Ishikawa (cell line): ENCODE measurements around the gene CNNM1.

ENCODE experiments used
- CEBPB ChIP-seq: IDR thresholded peaks from 2 replicates; pipeline ENCODE4 v1.6.1; 2012
- CREB1 ChIP-seq: IDR thresholded peaks from 2 replicates; pipeline ENCODE4 v1.6.1; 2012; ENCODE audit warnings: low read depth
- EGR1 ChIP-seq: IDR thresholded peaks from 2 replicates; pipeline ENCODE4 v1.6.1; 2012
- EP300 ChIP-seq: IDR thresholded peaks from 2 replicates; pipeline ENCODE4 v1.6.1; 2012; ENCODE audit warnings: borderline replicate concordance
- FOXM1 ChIP-seq: IDR thresholded peaks from 2 replicates; pipeline ENCODE4 v1.6.1; 2012; ENCODE audit warnings: low read depth, borderline replicate concordance
- NFIC ChIP-seq: IDR thresholded peaks from 2 replicates; pipeline ENCODE4 v1.6.1; 2012
- TAF1 ChIP-seq: IDR thresholded peaks from 2 replicates; pipeline ENCODE4 v1.6.1; 2012; ENCODE audit warnings: low read depth, mild to moderate bottlenecking
- TCF12 ChIP-seq: IDR thresholded peaks from 2 replicates; pipeline ENCODE4 v1.6.1; 2012; ENCODE audit warnings: low read depth
- TEAD4 ChIP-seq: IDR thresholded peaks from 2 replicates; pipeline ENCODE4 v1.6.1; 2012
- YY1 ChIP-seq: IDR thresholded peaks from 2 replicates; pipeline ENCODE4 v1.6.1; 2012; ENCODE audit warnings: low read depth
- ZBTB7A ChIP-seq: IDR thresholded peaks from 2 replicates; pipeline ENCODE4 v1.6.1; 2012; ENCODE audit warnings: low read depth
- TF ChIP-seq, protein P1 (sequence below): IDR thresholded peaks from 2 replicates; pipeline ENCODE4 v1.6.1; 2012; ENCODE audit warnings: low read depth, mild to moderate bottlenecking
- TF ChIP-seq, protein P2 (sequence below): IDR thresholded peaks from 2 replicates; pipeline ENCODE4 v1.6.1; 2012
- TF ChIP-seq, protein P3 (sequence below): IDR thresholded peaks from 2 replicates; pipeline ENCODE4 v1.6.1; 2012

DNA sequence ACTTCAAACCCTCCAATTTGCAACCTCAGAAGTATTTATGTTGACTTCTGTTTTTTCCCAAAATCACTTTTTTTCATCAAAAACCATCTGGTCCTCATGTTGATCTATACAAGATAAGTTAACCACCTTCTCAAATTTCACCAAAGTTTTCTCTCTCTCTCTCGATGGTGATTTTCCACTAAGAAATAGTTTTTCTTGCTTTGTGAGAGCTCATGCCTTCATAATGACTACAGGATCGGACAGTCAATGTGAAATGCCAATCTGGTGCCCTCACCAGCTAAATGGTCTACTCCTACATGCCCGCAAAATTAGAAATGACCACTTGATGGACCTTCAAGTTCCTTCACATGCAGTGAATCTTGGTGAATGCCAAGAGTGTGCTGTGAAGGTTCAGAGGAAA, 40.4 kb downstream of the CNNM1 start:
- TF ChIP-seq EGR1 (no peak), NFIC (no peak), EP300 (no peak), TAF1 (no peak), YY1 (no peak), TEAD4 (no peak), CEBPB (no peak), TCF12 (no peak), FOXM1 (no peak), CREB1 (no peak), ZBTB7A (no peak)
- TF ChIP-seq, protein P1, sequence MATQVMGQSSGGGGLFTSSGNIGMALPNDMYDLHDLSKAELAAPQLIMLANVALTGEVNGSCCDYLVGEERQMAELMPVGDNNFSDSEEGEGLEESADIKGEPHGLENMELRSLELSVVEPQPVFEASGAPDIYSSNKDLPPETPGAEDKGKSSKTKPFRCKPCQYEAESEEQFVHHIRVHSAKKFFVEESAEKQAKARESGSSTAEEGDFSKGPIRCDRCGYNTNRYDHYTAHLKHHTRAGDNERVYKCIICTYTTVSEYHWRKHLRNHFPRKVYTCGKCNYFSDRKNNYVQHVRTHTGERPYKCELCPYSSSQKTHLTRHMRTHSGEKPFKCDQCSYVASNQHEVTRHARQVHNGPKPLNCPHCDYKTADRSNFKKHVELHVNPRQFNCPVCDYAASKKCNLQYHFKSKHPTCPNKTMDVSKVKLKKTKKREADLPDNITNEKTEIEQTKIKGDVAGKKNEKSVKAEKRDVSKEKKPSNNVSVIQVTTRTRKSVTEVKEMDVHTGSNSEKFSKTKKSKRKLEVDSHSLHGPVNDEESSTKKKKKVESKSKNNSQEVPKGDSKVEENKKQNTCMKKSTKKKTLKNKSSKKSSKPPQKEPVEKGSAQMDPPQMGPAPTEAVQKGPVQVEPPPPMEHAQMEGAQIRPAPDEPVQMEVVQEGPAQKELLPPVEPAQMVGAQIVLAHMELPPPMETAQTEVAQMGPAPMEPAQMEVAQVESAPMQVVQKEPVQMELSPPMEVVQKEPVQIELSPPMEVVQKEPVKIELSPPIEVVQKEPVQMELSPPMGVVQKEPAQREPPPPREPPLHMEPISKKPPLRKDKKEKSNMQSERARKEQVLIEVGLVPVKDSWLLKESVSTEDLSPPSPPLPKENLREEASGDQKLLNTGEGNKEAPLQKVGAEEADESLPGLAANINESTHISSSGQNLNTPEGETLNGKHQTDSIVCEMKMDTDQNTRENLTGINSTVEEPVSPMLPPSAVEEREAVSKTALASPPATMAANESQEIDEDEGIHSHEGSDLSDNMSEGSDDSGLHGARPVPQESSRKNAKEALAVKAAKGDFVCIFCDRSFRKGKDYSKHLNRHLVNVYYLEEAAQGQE = no peak
- TF ChIP-seq, protein P2, sequence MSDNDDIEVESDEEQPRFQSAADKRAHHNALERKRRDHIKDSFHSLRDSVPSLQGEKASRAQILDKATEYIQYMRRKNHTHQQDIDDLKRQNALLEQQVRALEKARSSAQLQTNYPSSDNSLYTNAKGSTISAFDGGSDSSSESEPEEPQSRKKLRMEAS = no peak
- TF ChIP-seq, protein P3, sequence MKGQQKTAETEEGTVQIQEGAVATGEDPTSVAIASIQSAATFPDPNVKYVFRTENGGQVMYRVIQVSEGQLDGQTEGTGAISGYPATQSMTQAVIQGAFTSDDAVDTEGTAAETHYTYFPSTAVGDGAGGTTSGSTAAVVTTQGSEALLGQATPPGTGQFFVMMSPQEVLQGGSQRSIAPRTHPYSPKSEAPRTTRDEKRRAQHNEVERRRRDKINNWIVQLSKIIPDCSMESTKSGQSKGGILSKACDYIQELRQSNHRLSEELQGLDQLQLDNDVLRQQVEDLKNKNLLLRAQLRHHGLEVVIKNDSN = no peak
